Sciatic nerve (tissue), 2 donors: ENCODE data around the gene ATP6V0D1. TPM values are rescaled to one million over a fixed set of nuclear protein-coding genes. Genes with fewer than 3 reads are reported as not detected.

ENCODE experiments used
- ATAC-seq: fragments of 200-7000 bp; cut with Tn5 transposase; one replicate; pipeline ENCODE4 v1.9.1; 2020; ENCODE audit warnings: mild to moderate bottlenecking, moderate library complexity
- DNase-seq: peaks from one replicate; pipeline ENCODE4 v3.0.0-alpha.2; 2020; ENCODE audit warnings: low spot score
- intact Hi-C: fragments of 100-400 bp; cut with DNase I; formaldehyde crosslinking; loops from one replicate; pipeline ENCODE4 v1.14.2; 2022
- total RNA-seq: library from RNA; stranded (reverse); fragmentation: NEBNext Ultra II Directional; extraction: Animal tissue kit (Norgen Biotek cat#: 25700); gene quantifications from one replicate; pipeline ENCODE4 v1.2.1, GENCODE V29; 2021
- donor health status: DM: no; HTN: no; CAD: no.
- donor health status: DM: no; HTN: no; CAD: no.

The ATP6V0D1 gene
- total RNA-seq, 1 donor from 2014 or later: 46.4 TPM

GRCh38 chr16:67390816-67391423 lies 90.0 kb downstream of the ATP6V0D1 start:
- intact Hi-C loops: no loop called here
- DNase-seq (no peak), ATAC-seq (no peak)

- DNase-seq (no peak), ATAC-seq (peak; percentile 19)
- intact Hi-C loops: no loop called here
Measured at GRCh38 chr16:67389911-67390815, 90.8 kb downstream of the ATP6V0D1 start.

- intact Hi-C loops: no loop called here
- no peak for DNase-seq
- no peak for ATAC-seq
Measured at GRCh38 chr16:67388591-67388990, 92.4 kb downstream of the ATP6V0D1 start.

- ATAC-seq (no peak), DNase-seq (no peak)
- intact Hi-C loops: no loop called here
Measured at GRCh38 chr16:67388191-67388590, 92.8 kb downstream of the ATP6V0D1 start.

Other genes starting within 250 kb of the ATP6V0D1 start
- 35.3 TPM for gene FHOD1, start 233.7 kb downstream of the ATP6V0D1 start, total RNA-seq
- gene SLC9A5, start 232.2 kb downstream of the ATP6V0D1 start, total RNA-seq: 1.2 TPM
- 15.0 TPM for gene PLEKHG4, start 201.6 kb downstream of the ATP6V0D1 start, total RNA-seq
- 0.53 TPM for gene KCTD19, start 154.4 kb downstream of the ATP6V0D1 start, total RNA-seq
- gene LRRC36, start 154.3 kb downstream of the ATP6V0D1 start, total RNA-seq: 1.5 TPM
- gene TPPP3, start 87.7 kb downstream of the ATP6V0D1 start, total RNA-seq: 12.5 TPM
- 16.3 TPM for gene ZDHHC1, start 64.7 kb downstream of the ATP6V0D1 start, total RNA-seq
- 0.53 TPM for gene HSD11B2, start 50.0 kb downstream of the ATP6V0D1 start, total RNA-seq
- not detected for gene AGRP, start 2.4 kb upstream of the ATP6V0D1 start, total RNA-seq
- 116 TPM for gene RIPOR1, start 47.7 kb upstream of the ATP6V0D1 start, total RNA-seq
- gene CTCF, start 81.4 kb upstream of the ATP6V0D1 start, total RNA-seq: 44.0 TPM
- gene CARMIL2, start 164.0 kb upstream of the ATP6V0D1 start, total RNA-seq: 2.8 TPM
- 21.2 TPM for gene ACD, start 179.1 kb upstream of the ATP6V0D1 start, total RNA-seq
- gene PARD6A, start 179.8 kb upstream of the ATP6V0D1 start, total RNA-seq: 5.6 TPM
- 19.7 TPM for gene ENKD1, start 185.6 kb upstream of the ATP6V0D1 start, total RNA-seq
- 8.6 TPM for gene C16orf86, start 185.7 kb upstream of the ATP6V0D1 start, total RNA-seq
- 16.8 TPM for gene GFOD2, start 238.2 kb upstream of the ATP6V0D1 start, total RNA-seq